ENCODE data around the gene GPC6.

The GPC6 gene

GRCh38 chr13:93249364-93250306 is 23.0 kb downstream of the GPC6 start:
- peaks cover 32% of the 10 kb centered on the region for H3K4me1 ChIP-seq (ENCODE audit: insufficient read depth, low read length)
- H3K27ac ChIP-seq (ENCODE audit: low read length) = no peak overlapping the region
- H3K36me3 ChIP-seq (ENCODE audit: insufficient read depth, low read depth, low read length) = no peaks in the 10 kb centered on the region
- H3K4me3 ChIP-seq (ENCODE audit: low read length) = no peak overlapping the region
- no peak overlapping the region for H3K9ac ChIP-seq (ENCODE audit: low read depth, low read length)
- no peaks in the 10 kb centered on the region for H3K9me3 ChIP-seq (ENCODE audit: insufficient read depth, low read depth, low read length)
- no peaks in the 10 kb centered on the region for H3K27me3 ChIP-seq (ENCODE audit: insufficient read depth, low read length)

- Histone ChIP-seq H3K27me3 (ENCODE audit: insufficient read depth, low read length) (no peaks in the 10 kb centered on the region), H3K9me3 (ENCODE audit: insufficient read depth, low read depth, low read length) (no peaks in the 10 kb centered on the region), H3K4me3 (ENCODE audit: low read length) (no peak overlapping the region), H3K4me1 (ENCODE audit: insufficient read depth, low read length) (peaks cover 17% of the 10 kb centered on the region), H3K27ac (ENCODE audit: low read length) (no peak overlapping the region), H3K36me3 (ENCODE audit: insufficient read depth, low read depth, low read length) (no peaks in the 10 kb centered on the region), H3K9ac (ENCODE audit: low read depth, low read length) (no peak overlapping the region)
These were observed 28.2 kb downstream of the GPC6 start for GRCh38 chr13:93254775-93255174.

DNA sequence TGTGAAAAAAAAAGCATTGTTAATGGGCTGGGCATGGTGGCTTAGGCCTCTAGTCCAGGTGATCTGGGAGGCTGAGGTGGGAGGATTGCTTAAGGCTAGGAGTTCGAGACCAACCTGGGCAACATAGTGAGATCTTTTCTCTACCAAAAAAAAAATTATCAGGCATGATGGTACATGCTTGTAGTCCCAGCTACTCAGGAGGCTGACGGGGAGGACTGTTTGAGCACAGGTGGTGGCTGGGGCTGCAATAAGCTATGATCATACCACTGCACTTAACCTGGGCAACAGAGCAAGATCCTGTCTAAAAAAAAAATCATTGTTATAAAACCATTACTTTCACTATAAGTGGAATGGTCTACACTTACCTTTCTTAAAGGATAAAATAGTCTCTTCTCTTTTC is 30.4 kb downstream of the GPC6 start:
- no peaks in the 10 kb centered on the region for H3K27me3 ChIP-seq (ENCODE audit: insufficient read depth, low read length)
- no peaks in the 10 kb centered on the region for H3K9me3 ChIP-seq (ENCODE audit: insufficient read depth, low read depth, low read length)
- H3K4me3 ChIP-seq (ENCODE audit: low read length) = no peak overlapping the region
- no peaks in the 10 kb centered on the region for H3K36me3 ChIP-seq (ENCODE audit: insufficient read depth, low read depth, low read length)
- H3K4me1 ChIP-seq (ENCODE audit: insufficient read depth, low read length) = peaks cover 16% of the 10 kb centered on the region
- no peak overlapping the region for H3K27ac ChIP-seq (ENCODE audit: low read length)
- no peak overlapping the region for H3K9ac ChIP-seq (ENCODE audit: low read depth, low read length)

DNA sequence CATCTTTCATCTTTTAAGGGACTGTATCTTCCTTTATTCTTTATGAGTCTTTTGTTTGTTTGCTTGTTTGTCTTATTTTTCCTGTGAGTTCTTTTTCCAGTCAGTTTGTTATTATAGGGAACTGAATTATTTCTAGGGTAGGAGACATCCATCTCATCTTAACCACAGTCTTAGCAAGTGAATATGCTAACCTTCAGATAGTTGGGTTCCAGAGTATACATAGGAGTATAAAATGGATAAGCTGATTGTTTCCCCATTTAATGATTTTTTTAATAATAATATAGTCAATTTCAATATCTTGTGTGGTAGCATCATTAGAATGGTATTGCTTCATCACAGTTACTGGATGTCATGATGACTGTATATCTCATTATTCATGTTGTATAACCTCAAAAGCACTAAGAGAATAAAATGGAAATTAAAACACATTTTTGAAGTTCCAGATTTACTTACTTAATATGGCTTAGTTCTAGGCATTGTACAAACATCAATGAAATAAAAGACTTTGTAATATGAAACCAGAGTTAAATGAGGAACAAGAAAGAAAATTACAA is 33.0 kb downstream of the GPC6 start:
- H3K27ac ChIP-seq (ENCODE audit: low read length) = no peak overlapping the region
- H3K27me3 ChIP-seq (ENCODE audit: insufficient read depth, low read length) = no peaks in the 10 kb centered on the region
- H3K4me3 ChIP-seq (ENCODE audit: low read length) = no peak overlapping the region
- H3K4me1 ChIP-seq (ENCODE audit: insufficient read depth, low read length) = peaks cover 13% of the 10 kb centered on the region
- no peaks in the 10 kb centered on the region for H3K36me3 ChIP-seq (ENCODE audit: insufficient read depth, low read depth, low read length)
- H3K9ac ChIP-seq (ENCODE audit: low read depth, low read length) = no peak overlapping the region
- H3K9me3 ChIP-seq (ENCODE audit: insufficient read depth, low read depth, low read length) = no peaks in the 10 kb centered on the region

- no peak overlapping the region for H3K4me3 ChIP-seq (ENCODE audit: low read length)
- peaks cover 9% of the 10 kb centered on the region for H3K4me1 ChIP-seq (ENCODE audit: insufficient read depth, low read length)
- H3K36me3 ChIP-seq (ENCODE audit: insufficient read depth, low read depth, low read length) = no peaks in the 10 kb centered on the region
- no peaks in the 10 kb centered on the region for H3K9me3 ChIP-seq (ENCODE audit: insufficient read depth, low read depth, low read length)
- no peak overlapping the region for H3K27ac ChIP-seq (ENCODE audit: low read length)
- H3K9ac ChIP-seq (ENCODE audit: low read depth, low read length) = no peak overlapping the region
- no peaks in the 10 kb centered on the region for H3K27me3 ChIP-seq (ENCODE audit: insufficient read depth, low read length)
These were observed 34.0 kb downstream of the GPC6 start for GRCh38 chr13:93260591-93260990.

GRCh38 chr13:93262729-93263345 is 36.2 kb downstream of the GPC6 start:
- no peaks in the 10 kb centered on the region for H3K27me3 ChIP-seq (ENCODE audit: insufficient read depth, low read length)
- no peaks in the 10 kb centered on the region for H3K36me3 ChIP-seq (ENCODE audit: insufficient read depth, low read depth, low read length)
- H3K9me3 ChIP-seq (ENCODE audit: insufficient read depth, low read depth, low read length) = no peaks in the 10 kb centered on the region
- no peak overlapping the region for H3K4me3 ChIP-seq (ENCODE audit: low read length)
- H3K4me1 ChIP-seq (ENCODE audit: insufficient read depth, low read length) = peaks cover 6% of the 10 kb centered on the region
- H3K9ac ChIP-seq (ENCODE audit: low read depth, low read length) = no peak overlapping the region
- no peak overlapping the region for H3K27ac ChIP-seq (ENCODE audit: low read length)

- Histone ChIP-seq H3K4me1 (ENCODE audit: insufficient read depth, low read length) (peaks cover 5% of the 10 kb centered on the region), H3K9ac (ENCODE audit: low read depth, low read length) (no peak overlapping the region), H3K36me3 (ENCODE audit: insufficient read depth, low read depth, low read length) (no peaks in the 10 kb centered on the region), H3K9me3 (ENCODE audit: insufficient read depth, low read depth, low read length) (no peaks in the 10 kb centered on the region), H3K27me3 (ENCODE audit: insufficient read depth, low read length) (no peaks in the 10 kb centered on the region), H3K4me3 (ENCODE audit: low read length) (no peak overlapping the region), H3K27ac (ENCODE audit: low read length) (no peak overlapping the region)
These were observed 38.3 kb downstream of the GPC6 start for GRCh38 chr13:93264876-93265275.

- no peak overlapping the region for H3K9ac ChIP-seq (ENCODE audit: low read depth, low read length)
- no peak overlapping the region for H3K27ac ChIP-seq (ENCODE audit: low read length)
- no peak overlapping the region for H3K4me3 ChIP-seq (ENCODE audit: low read length)
- H3K9me3 ChIP-seq (ENCODE audit: insufficient read depth, low read depth, low read length) = no peaks in the 10 kb centered on the region
- H3K4me1 ChIP-seq (ENCODE audit: insufficient read depth, low read length) = peaks cover 5% of the 10 kb centered on the region
- no peaks in the 10 kb centered on the region for H3K27me3 ChIP-seq (ENCODE audit: insufficient read depth, low read length)
- H3K36me3 ChIP-seq (ENCODE audit: insufficient read depth, low read depth, low read length) = no peaks in the 10 kb centered on the region
These were observed 39.2 kb downstream of the GPC6 start for GRCh38 chr13:93265800-93266199.

DNA sequence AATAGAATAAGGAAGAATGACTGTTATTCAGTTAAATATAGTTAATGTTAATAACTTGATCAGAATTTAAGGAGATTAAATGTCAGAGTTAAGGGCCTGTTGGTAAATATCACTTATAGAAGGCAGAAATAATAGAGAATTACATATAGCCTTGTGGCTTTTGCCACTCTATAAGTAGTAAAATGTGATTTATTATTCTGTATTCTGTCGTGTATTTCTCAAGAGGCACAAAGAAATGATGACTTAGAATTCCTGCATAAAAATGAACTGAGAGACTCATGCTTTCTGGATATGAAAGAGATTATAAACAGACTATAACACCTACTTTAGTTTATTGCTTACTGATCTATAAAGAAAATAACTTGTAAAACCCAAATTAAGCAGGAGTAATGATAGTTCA is 40.1 kb downstream of the GPC6 start:
- H3K4me3 ChIP-seq (ENCODE audit: low read length) = no peak overlapping the region
- H3K4me1 ChIP-seq (ENCODE audit: insufficient read depth, low read length) = peaks cover 5% of the 10 kb centered on the region
- H3K9me3 ChIP-seq (ENCODE audit: insufficient read depth, low read depth, low read length) = no peaks in the 10 kb centered on the region
- H3K27ac ChIP-seq (ENCODE audit: low read length) = no peak overlapping the region
- H3K36me3 ChIP-seq (ENCODE audit: insufficient read depth, low read depth, low read length) = no peaks in the 10 kb centered on the region
- H3K9ac ChIP-seq (ENCODE audit: low read depth, low read length) = no peak overlapping the region
- H3K27me3 ChIP-seq (ENCODE audit: insufficient read depth, low read length) = no peaks in the 10 kb centered on the region

DNA sequence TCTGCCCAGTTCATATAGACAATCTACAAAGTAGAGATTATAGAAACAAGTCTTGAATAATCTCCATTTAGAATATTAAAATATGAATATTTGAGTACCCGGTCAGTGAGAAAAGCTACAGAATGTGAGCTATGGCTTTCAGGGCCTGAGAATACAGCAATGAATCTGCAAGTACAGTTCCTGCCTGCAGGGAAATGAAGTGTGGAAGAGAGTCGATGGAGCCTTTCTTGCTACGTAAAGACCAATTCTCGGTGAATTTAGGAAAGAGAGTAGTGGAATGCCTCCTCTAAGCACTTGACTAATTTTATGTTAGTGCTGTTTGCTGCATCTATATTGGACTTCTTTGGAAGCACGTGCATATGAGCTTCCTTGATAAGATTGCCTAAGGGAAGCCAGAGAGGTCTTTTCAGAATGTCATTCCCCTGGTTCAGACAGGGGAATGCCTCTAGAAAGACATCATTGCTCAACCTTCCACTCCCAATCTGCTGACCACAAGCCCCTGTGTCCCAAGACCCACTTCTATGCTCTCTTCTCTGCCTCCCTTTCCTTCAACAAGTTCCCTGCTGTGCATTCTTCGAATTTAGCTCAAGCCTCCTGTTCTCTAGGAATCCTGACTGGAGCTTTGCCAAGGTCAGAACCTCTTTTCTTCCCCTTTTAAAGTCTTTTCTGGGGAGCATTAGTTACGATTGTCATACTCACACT is 41.9 kb downstream of the GPC6 start:
- Histone ChIP-seq H3K36me3 (ENCODE audit: insufficient read depth, low read depth, low read length) (no peaks in the 10 kb centered on the region), H3K27me3 (ENCODE audit: insufficient read depth, low read length) (no peaks in the 10 kb centered on the region), H3K27ac (ENCODE audit: low read length) (no peak overlapping the region), H3K4me1 (ENCODE audit: insufficient read depth, low read length) (peaks cover 5% of the 10 kb centered on the region), H3K9ac (ENCODE audit: low read depth, low read length) (no peak overlapping the region), H3K4me3 (ENCODE audit: low read length) (no peak overlapping the region), H3K9me3 (ENCODE audit: insufficient read depth, low read depth, low read length) (no peaks in the 10 kb centered on the region)

- H3K9ac ChIP-seq (ENCODE audit: low read depth, low read length) = no peak overlapping the region
- no peaks in the 10 kb centered on the region for H3K36me3 ChIP-seq (ENCODE audit: insufficient read depth, low read depth, low read length)
- H3K27ac ChIP-seq (ENCODE audit: low read length) = no peak overlapping the region
- H3K4me1 ChIP-seq (ENCODE audit: insufficient read depth, low read length) = peaks cover 5% of the 10 kb centered on the region
- no peaks in the 10 kb centered on the region for H3K9me3 ChIP-seq (ENCODE audit: insufficient read depth, low read depth, low read length)
- H3K4me3 ChIP-seq (ENCODE audit: low read length) = no peak overlapping the region
- H3K27me3 ChIP-seq (ENCODE audit: insufficient read depth, low read length) = no peaks in the 10 kb centered on the region
These were observed 44.4 kb downstream of the GPC6 start for GRCh38 chr13:93270769-93271742.
